ENCODE measurements around the gene GABBR2. TPM values are rescaled to one million over a fixed set of nuclear protein-coding genes. Genes with fewer than 3 reads are reported as not detected.
"Not testable (repeated sequence)": the region's sequence is repeated elsewhere in the genome, so short reads cannot be mapped to it uniquely, and the experiment has no call there.

GABBR2 gene
- total RNA-seq, 1 experiment from 2014 or later, result 0.23 TPM

GRCh38 chr9:98590101-98590500 is 118.6 kb downstream of the GABBR2 start:
- ChIA-PET CTCF (interaction anchor here (0.7 kb wide), 1 partner anchor 155 kb away, joined by 7 read pairs; no protein-coding TSS in a partner anchor), POLR2A (no interaction called here)
- Mint-ChIP-seq H3K9me3 (ENCODE audit: unreplicated experiment) (no peaks in the 10 kb centered on the region), H3K36me3 (ENCODE audit: insufficient read depth, unreplicated experiment) (no peaks in the 10 kb centered on the region), H3K27me3 (ENCODE audit: insufficient read depth, unreplicated experiment) (no peaks in the 10 kb centered on the region), H3K4me1 (ENCODE audit: low read depth, unreplicated experiment) (no peaks in the 10 kb centered on the region), H3K27ac (ENCODE audit: unreplicated experiment) (no peak overlapping the region), H3K4me3 (ENCODE audit: unreplicated experiment) (no peak overlapping the region)
- no peak overlapping the region for H3K4me3 ChIP-seq (ENCODE audit: low read depth, low read length)
- DNase-seq, result no peak
- BruUV-seq (replicated peaks), result no TSS peak
- peaks cover 10% of the 10 kb centered on the region for H3K4me1 ChIP-seq
- intact Hi-C loops (cut with micrococcal nuclease; ENCODE audit: unreplicated experiment), result no loop called here
- H3K36me3 ChIP-seq (ENCODE audit: control insufficient read depth, insufficient read depth, low read length), result no peaks in the 10 kb centered on the region
- no peaks in the 10 kb centered on the region; the same call in 1 of the 2 replicates for H3K27me3 ChIP-seq (replicated peaks; ENCODE audit: control insufficient read depth, insufficient read depth, low read length)
- no peak for TF ChIP-seq CTCF (IDR thresholded peaks at IDR 0.05; ENCODE audit: insufficient read depth in 1 of 2, low read depth in 1 of 2, low read length in 1 of 2, severe bottlenecking in 1 of 2, unreplicated experiment in 1 of 2)
- H3K9me3 ChIP-seq, result no peaks in the 10 kb centered on the region

DNA sequence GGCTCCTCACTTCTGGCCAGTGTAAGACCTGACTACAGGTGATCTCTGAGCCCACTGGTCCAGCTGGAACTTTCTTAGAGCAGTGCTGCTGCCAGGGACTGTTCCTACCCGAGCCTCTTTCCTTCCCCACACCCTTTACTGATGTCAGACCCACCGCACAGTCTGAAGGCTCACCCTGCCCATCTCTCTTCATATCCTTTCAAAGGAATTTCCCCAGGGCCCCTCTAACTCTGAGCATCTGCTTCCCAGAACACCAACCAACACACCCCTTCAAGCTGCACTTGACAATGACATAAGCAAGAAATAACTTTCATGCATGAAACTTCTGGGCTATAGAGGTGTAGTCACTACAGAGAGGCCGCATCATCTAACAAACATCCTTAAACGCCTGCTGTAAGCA is 119.6 kb downstream of the GABBR2 start:
- H3K27me3 Mint-ChIP-seq (ENCODE audit: insufficient read depth, unreplicated experiment), result no peaks in the 10 kb centered on the region
- Histone ChIP-seq H3K36me3 (ENCODE audit: control insufficient read depth, insufficient read depth, low read length) (no peaks in the 10 kb centered on the region), H3K4me3 (ENCODE audit: low read depth, low read length) (no peak overlapping the region), H3K4me1 (peaks cover 2% of the 10 kb centered on the region; the same call in 1 of the 2 replicates), H3K27me3 (replicated peaks; ENCODE audit: control insufficient read depth, insufficient read depth, low read length) (no peaks in the 10 kb centered on the region; the same call in 1 of the 2 replicates), H3K9me3 (no peaks in the 10 kb centered on the region)
- intact Hi-C loops (cut with micrococcal nuclease; ENCODE audit: unreplicated experiment), result no loop called here
- TF ChIP-seq CTCF (IDR thresholded peaks at IDR 0.05; ENCODE audit: insufficient read depth in 1 of 2, low read depth in 1 of 2, low read length in 1 of 2, severe bottlenecking in 1 of 2, unreplicated experiment in 1 of 2), result no peak
- H3K27ac Mint-ChIP-seq (ENCODE audit: unreplicated experiment), result no peak overlapping the region
- ChIA-PET CTCF (no interaction called here), POLR2A (no interaction called here)
- H3K4me3 Mint-ChIP-seq (ENCODE audit: unreplicated experiment), result no peak overlapping the region
- no peaks in the 10 kb centered on the region for H3K9me3 Mint-ChIP-seq (ENCODE audit: unreplicated experiment)
- no peaks in the 10 kb centered on the region for H3K4me1 Mint-ChIP-seq (ENCODE audit: low read depth, unreplicated experiment)
- BruUV-seq (replicated peaks), result no TSS peak
- no peak for DNase-seq
- no peaks in the 10 kb centered on the region for H3K36me3 Mint-ChIP-seq (ENCODE audit: insufficient read depth, unreplicated experiment)

GRCh38 chr9:98584853-98585438 is 123.8 kb downstream of the GABBR2 start:
- H3K4me3 ChIP-seq (ENCODE audit: low read depth, low read length); H3K36me3 ChIP-seq (ENCODE audit: control insufficient read depth, insufficient read depth, low read length); CTCF ChIA-PET; H3K27me3 Mint-ChIP-seq (ENCODE audit: insufficient read depth, unreplicated experiment); H3K4me1 Mint-ChIP-seq (ENCODE audit: low read depth, unreplicated experiment); H3K27me3 ChIP-seq (replicated peaks; ENCODE audit: control insufficient read depth, insufficient read depth, low read length); H3K36me3 Mint-ChIP-seq (ENCODE audit: insufficient read depth, unreplicated experiment); H3K27ac Mint-ChIP-seq (ENCODE audit: unreplicated experiment); intact Hi-C loops (cut with micrococcal nuclease; ENCODE audit: unreplicated experiment); H3K4me3 Mint-ChIP-seq (ENCODE audit: unreplicated experiment); BruUV-seq (replicated peaks); H3K9me3 Mint-ChIP-seq (ENCODE audit: unreplicated experiment); DNase-seq; H3K4me1 ChIP-seq; H3K9me3 ChIP-seq; POLR2A ChIA-PET: not testable (repeated sequence)

DNA sequence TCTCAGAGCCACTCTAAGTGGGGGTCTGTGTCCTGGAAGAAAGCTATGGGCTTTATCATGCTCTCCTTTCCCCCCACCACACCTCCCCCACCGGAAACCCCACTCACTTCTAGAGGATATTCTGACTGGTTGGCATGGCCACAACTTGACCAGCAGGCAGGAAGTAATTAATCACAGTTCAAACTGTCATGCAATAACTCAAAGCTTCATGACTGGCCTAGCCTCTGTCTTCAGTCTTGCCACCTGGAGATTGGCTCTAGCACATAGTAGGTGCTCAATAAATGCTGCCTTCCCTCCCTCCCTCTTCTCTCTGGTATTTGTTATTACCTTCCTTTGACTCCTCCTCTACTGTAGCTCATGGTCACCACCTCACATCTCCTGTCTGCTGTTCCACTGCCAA is 124.7 kb downstream of the GABBR2 start:
- intact Hi-C loops (cut with micrococcal nuclease; ENCODE audit: unreplicated experiment), result no loop called here
- no peak overlapping the region for H3K27ac Mint-ChIP-seq (ENCODE audit: unreplicated experiment)
- H3K27me3 Mint-ChIP-seq (ENCODE audit: insufficient read depth, unreplicated experiment), result peaks cover 3% of the 10 kb centered on the region
- no peaks in the 10 kb centered on the region for H3K36me3 ChIP-seq (ENCODE audit: control insufficient read depth, insufficient read depth, low read length)
- H3K36me3 Mint-ChIP-seq (ENCODE audit: insufficient read depth, unreplicated experiment), result no peaks in the 10 kb centered on the region
- no peaks in the 10 kb centered on the region for H3K27me3 ChIP-seq (replicated peaks; ENCODE audit: control insufficient read depth, insufficient read depth, low read length)
- no peaks in the 10 kb centered on the region for H3K9me3 Mint-ChIP-seq (ENCODE audit: unreplicated experiment)
- no peak for TF ChIP-seq CTCF (IDR thresholded peaks at IDR 0.05; ENCODE audit: insufficient read depth in 1 of 2, low read depth in 1 of 2, low read length in 1 of 2, severe bottlenecking in 1 of 2, unreplicated experiment in 1 of 2)
- peaks cover 9% of the 10 kb centered on the region for H3K4me1 ChIP-seq
- no peak overlapping the region for H3K4me3 Mint-ChIP-seq (ENCODE audit: unreplicated experiment)
- no TSS peak for BruUV-seq (replicated peaks)
- CTCF ChIA-PET, result no interaction called here
- no peaks in the 10 kb centered on the region for H3K9me3 ChIP-seq
- DNase-seq, result no peak
- POLR2A ChIA-PET, result no interaction called here
- H3K4me1 Mint-ChIP-seq (ENCODE audit: low read depth, unreplicated experiment), result peaks cover 7% of the 10 kb centered on the region
- no peak overlapping the region for H3K4me3 ChIP-seq (ENCODE audit: low read depth, low read length)

Data from Caco-2 (cell line).